GM18499 (cell line): ENCODE data around the gene ITPR2.
"Not testable (repeated sequence)": the region's sequence is repeated elsewhere in the genome, so short reads cannot be mapped to it uniquely, and the experiment has no call there.

Experiments used
- ATAC-seq: cut with Tn5 transposase; IDR thresholded peaks from one replicate; pipeline ENCODE4 v1.9.1; 2021; ENCODE audit warnings: moderate number of reproducible peaks; ENCODE audit not compliant: insufficient read depth, unreplicated experiment

The ITPR2 gene

DNA sequence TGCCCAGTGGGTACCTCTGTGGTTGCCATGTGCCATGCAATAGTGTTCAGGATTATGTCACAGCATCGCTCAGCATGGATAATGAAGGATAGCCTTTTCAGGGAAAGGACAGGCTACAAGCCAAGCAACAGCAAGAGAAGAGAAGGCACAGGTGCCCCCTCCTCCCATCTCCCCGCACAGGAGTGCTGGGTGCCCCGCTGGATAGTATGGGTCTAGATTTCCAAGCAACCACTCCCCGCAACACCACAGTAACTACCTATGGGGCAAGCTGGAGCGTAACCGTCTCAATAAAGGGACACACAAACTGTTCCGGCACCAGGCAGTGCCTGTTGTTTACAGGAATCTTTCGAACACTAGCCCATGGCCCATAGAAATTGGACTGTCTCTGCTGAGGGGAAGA is 222.2 kb downstream of the ITPR2 start:
- ATAC-seq = no peak

DNA sequence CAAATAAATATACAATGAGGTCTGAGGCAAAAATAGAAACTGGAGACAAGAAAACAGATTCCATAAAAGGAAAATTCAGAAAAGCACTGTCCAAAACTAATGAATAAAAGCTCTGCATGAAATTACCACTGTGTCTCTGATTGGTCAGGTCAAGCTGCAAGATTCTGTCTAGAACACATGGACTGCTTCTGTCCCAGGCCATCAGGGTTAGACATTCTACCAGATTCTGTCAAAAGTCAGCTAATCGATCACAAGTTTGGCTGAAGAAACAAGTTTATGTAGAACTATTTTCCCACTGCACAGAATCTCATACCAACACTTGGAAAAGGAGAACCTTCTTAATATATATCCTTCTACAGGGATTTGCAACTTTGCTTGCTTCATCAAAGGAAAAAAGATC is 223.0 kb downstream of the ITPR2 start:
- no peak for ATAC-seq

DNA sequence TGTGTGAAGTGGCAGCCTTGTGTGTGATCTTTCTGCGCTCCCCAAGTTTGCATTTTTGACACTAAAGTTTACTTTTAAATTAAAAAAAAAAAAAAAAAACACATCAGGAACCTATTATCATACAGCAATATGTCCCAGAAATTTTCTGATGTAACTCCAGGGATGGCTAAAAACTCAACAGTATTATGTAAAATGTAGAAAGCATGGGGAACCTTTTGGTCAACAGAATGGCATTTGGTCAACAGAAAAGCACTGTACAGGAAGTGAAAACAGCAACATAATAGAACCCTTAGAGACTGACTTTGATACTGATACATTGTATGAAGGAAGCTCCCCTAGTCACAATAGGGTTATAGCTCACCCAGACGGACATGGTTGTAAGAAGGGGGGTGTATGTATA is 224.3 kb downstream of the ITPR2 start:
- ATAC-seq = no peak

DNA sequence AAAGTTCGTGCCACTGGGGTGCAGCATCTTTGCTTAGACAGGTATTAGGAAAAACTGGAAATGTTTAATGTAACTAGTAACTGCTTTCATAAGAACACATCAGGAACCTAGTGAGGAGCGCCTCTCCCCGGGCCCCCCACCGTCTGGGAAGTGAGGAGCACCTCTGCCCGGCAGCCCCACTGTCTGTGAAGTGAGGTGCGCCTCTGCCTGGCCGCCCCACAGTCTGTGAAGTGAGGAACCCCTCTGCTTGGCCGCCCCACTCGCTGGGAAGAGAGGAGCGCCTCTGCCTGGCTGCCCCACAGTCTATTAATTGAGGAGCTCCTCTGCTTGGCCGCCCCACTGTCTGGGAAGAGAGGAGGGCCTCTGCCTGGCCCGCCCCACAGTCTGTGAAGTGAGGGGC is 224.7 kb downstream of the ITPR2 start:
- ATAC-seq = no peak

DNA sequence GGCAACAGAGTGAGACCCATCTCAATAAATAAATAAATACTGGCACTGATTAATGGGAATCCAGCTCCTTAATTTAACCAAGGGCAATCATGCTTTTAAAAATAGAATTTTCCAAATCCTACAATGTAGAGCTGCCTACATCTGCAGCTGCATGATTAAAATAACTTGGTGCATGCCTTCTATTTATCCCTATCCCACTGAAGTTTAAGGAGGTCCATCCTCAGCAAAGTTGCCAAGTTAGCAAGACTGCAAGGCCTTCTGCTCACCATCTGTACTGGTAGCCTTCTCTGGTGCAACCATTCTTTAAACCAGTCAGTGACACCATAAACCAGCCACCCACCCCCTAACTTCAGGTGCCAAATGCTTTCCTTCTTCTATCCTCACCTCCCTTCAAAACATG is 226.1 kb downstream of the ITPR2 start:
- ATAC-seq = no peak

DNA sequence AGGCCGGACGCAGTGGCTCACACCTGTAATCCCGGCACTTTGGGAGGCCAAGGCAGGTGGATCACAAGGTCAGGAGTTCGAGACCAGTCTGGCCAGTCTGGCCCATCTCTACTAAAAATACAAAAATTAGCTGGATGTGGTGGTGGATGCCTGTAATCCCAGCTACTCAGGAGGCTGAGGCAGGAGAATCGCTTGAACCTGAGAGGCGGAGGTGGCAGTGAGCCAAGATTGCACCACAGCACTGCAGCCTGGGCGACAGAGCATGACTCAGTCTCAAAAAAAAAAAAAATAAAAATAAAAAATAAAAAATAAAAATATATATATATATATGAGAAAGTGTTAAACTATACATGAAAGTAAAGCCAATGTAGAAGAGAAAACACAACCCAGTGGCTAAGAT is 228.2 kb downstream of the ITPR2 start:
- not testable (repeated sequence) for ATAC-seq

DNA sequence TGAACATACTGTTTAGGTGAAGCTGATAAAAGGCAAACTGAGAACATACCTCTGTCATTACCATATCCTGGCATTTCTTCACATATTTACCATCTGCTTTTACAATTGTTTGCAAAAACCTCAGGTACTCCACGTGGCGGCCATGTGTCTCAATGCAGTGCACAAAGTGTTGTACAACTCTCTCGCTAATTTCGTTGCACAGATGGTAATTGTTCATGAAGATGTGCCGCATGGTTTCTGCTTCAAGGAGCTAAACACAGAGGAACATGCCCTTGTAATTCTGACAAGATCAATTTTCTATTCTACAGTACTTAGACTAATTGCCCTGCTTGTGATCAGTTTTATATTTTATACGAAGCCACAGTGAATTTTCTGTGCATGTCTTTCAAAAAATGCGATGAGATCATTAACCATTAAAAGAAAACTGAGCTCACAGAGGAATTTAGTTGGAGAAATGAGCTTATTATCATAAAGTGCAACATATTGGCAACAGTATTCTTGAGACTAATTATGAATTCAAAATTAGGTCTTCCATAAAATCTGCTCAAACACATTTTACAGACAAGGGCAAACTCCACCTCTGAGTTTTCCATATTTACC is 233.8 kb downstream of the ITPR2 start:
- no peak for ATAC-seq

DNA sequence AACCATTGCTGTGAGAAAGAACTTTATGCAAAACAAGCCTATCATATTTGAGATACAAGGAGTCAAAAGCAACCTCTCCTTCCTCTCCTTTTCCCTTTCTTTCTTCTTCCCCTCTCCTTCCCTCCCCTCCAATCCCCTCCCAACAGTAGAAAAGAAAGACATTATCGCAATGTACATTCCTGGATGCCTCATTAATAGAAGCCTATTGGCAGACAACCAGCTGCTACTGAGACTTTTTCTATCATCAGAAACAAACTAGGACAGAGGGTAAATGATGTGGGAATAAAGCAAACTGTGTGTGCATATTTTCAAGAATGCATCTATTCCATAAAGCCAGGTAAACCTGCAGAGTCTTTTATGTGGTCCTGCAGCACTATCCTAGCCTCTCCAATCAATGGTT is 237.2 kb downstream of the ITPR2 start:
- no peak for ATAC-seq

DNA sequence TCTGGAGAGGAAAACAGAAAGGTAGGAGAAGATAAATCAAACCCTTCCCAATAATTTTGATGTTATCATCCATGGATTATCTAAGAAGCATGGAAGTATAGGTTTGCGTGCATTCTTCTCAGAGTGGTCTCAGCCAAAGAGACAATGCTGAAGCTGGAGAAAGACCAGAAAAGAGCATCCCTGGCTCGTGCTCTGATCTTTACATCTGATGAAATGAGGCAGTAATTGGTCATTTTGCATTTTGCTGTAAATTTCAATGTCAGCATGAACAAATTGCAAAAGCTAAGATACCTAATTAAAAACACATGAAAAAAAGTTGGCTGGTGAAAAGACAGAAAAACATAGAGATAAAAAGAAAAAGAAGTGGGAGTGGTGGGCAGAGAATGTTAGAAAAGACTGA is 252.4 kb downstream of the ITPR2 start:
- ATAC-seq = no peak

DNA sequence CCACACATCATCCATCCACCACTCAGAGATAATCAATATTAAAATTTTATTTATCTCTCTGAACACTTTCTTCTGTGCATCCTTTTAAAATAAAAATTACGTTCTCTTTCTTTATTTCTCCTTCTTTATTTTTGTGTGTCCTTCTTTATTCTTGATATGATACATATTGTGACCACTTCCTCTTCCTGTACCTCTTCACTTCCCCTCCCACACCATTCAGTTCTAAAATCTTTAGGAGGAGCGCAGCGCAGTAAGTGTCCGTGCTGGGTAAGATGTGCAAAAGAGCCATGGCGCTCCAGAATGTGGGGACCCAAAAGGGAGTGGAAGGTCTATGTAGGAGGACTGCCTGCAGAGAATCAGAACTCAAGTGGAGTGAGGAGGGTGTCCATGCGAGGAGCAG is 256.7 kb downstream of the ITPR2 start:
- ATAC-seq = no peak

DNA sequence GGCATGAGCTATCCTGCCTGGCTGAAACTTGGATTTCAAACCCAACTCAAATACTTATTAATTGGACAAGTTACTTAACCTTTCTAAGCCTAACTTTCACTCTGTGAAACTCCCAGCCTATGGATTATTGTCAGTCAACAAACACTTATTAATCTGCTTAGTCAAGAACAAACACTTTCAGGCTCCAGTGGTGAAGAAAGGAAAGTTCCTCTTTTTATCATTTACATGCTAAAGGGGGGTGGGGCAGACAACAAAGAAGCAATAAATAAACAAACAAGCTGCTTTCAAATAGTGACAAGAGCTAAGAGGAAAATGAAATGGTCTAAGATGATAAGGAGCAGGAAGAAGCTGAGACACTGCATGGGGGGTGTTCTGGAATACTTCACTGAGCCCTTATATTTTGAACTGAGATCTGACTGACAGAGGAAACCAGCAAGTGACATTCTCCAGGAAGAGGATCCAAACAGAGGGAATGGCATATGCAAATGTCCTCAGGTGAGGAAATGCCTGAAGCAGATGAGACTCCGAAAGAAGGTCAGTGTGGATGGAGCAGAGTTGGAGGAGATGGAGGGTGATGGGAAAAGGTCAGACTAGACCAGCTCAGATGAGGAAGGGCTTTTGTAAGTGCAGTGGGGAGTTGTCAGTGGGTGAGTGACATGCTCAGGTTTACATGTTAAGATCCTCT is 259.6 kb downstream of the ITPR2 start:
- ATAC-seq = no peak

DNA sequence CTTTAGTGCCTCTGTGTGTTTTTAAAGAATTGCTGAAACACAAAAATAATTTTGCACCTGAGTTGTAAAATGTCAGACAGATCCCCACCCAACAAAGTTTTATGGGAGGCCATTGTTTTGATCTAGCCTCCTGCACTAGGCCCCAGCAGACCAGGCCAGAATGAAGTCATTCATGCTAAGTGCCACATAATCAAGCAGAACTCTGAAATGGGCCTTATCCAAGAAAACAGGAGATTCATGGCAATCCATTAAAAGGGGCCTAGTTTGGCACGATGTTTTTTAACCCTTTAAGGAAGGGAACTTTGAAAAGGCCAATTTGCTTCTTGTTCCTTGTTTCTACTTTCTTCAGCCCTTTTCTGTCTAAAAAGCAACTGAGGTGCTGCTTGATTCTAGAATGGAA is 260.9 kb downstream of the ITPR2 start:
- ATAC-seq = no peak

DNA sequence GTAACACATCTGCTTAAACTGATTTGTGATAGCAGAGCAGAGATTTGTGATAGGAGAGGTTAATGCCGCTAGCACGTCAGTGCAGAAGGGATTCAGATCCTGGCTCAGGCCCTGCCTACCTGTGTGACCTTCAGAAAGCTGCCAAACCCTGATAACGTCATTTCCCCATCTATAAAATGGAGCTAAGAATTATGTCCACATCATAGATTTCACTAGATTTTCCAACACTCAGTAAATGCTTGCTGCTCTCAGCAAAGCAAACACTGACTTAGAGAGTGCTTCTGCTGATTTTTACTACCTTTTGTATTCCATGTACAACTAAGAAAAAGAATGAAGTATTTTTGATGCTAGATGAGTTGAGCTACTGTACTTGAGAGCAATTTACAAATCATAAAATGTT is 261.4 kb downstream of the ITPR2 start:
- no peak for ATAC-seq

DNA sequence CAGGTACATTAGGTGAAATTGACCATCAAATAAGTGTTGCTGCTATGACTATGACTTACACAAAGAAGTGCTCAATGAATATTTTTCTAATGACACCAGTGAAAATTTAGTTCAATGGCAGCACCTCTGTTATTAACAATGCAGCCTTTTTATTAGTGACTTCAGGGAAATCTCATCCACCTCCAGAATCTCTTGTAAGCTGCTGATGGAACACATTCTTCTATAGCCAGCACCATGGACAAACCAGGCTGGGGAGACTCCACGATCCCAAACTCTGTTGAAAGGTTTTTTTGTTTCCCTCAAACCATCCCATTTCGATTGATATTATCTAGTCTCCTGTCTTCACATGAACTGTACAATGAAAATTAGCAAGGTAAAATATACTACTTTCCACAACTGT is 265.9 kb downstream of the ITPR2 start:
- ATAC-seq = no peak

DNA sequence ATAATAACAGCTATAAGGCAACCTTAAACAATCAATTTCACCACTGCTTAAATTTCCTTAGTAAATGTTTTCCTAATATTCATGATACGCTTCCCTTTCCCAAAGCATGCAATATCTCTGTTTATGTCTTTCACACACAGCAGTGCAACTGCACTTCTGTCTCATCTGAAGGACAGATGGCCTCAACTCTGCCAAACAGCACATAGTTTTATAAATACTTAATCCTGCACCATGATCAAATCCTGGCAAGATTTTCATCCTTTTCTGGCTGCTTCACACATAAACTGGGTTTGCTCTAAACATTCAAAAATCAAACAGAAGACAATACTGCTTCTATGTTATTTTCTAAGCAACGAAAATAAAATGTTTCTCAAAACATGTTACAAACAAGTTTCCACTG is 266.3 kb downstream of the ITPR2 start:
- ATAC-seq = no peak

DNA sequence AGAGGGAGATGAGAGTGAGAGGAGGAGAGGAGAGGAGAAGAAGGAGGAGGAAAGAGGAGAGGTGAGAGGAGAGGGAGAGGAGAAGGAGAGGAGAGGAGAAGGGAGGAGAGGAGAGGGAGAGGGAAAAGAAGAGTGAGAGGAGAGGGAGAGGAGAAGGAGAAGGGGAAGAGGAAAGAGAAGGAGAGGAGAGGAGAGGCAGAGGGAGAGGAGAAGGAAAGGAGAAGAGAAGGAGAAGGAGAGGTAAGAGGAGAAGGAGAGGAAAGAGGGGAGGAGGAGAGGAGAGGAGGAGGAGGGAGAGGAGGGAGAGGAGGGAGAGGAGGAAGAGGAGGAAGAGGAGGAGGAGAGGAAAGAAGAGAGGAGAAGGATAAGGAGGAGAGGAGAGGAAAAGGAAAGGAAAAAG is 266.8 kb downstream of the ITPR2 start:
- ATAC-seq = no peak

DNA sequence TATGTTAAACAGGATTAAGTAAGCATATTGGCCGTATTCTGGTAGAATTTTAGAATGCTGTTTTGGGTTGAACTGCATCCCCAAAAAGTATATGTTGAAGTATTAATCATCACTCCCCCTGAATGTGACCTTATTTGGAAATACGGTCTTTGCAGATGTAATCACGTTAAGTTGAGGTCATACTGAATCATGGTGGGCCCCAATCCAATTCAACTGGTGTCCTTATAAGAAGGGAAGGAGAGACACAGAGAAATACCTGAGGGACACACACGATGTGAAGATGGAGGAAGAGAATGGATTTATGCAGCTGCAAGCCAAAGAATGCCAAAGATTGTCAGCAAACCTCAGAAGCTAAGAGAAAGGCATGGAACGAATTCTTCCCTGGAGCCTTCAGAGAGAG is 268.6 kb downstream of the ITPR2 start:
- no peak for ATAC-seq

DNA sequence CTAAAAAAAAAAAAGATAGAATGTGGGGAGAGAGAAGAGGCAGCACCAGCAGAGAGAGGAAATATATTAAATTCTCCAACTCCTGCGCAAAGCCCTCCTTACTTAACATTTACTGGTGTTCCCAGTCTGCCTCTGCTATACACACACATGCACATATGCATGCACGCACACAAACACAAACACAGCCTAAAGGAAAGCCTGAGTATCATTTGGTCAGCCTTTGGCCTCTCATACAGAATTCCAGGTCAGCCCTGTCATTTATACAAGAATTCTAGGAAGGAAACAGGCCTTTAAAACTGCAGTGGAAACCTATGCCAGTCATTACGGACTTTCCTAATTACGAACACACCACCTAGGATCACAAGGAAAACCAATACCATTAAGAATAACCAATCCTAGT is 269.4 kb downstream of the ITPR2 start:
- no peak for ATAC-seq

DNA sequence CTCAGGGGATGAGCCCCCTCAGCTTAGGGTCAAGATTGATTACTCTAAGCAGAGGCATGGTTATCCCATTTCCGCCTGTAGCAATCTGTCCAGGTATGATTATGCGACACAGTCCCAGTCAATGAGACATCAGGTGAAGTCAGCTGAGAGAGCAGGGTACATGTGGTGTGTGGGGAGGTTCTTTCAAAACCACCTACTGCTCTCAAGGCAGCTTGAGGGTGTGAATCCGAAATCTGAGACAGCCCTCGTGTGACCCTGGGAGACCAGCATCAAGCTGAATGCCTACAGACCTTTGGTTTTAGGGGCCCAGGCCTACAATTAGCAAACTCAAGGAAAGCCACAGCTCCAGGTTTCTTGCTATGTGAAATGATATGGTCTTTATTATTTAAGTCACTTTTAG is 275.7 kb downstream of the ITPR2 start:
- ATAC-seq = no peak

DNA sequence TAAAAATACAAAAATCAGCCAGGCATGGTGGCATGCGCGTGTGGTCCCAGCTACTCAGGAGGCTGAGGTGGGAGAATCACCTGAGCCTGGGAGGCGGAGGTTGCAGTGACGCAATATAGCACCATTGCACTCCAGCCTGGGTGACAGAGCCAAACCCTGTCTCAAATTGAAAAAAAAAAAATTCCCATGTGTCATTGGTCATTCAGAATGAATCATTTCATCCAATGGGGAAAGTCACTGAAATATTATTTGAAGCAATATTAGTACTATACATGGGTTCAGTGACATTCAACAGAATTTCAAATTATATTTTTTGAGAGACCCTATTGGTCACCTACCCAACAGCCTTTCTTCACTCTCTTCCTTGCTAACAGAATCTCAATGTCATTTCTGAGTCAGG is 276.1 kb downstream of the ITPR2 start:
- ATAC-seq = no peak

DNA sequence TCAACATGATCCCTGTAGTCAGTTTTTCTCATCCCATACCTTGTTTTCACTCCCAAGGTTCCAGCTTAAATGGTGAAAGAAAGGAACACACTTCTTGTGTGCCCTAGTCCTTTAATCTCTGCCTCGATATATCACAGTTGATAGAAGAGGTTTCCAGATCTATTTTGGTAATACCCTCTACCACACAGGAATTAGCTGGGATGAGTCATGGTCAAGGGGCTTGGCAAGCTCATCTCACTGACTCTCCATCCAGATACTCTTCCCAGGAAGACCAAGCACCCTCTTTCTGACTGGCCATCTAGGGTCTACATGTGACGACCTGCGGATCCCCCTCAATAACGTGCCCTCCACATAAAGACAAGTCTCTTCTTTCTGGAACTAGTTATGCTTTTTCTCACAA is 277.9 kb downstream of the ITPR2 start:
- no peak for ATAC-seq

DNA sequence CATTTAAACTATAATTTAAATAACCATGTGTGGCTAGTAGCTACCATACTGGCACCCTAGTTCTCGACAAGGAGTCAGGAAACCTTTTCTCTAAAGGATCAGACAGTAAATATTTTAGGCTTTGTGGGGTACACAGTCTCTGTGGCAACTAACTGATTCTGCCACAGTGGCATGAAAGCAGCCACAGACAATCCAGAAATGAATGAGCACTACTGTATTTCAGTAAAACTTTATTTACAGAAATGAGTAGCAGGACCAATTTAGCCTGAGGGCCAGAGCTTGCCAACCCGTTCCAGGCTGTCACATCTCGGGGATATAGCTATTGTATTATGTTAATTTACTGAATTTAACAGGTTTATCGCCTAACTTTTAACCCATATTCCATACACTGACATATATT is 278.7 kb downstream of the ITPR2 start:
- ATAC-seq = no peak

DNA sequence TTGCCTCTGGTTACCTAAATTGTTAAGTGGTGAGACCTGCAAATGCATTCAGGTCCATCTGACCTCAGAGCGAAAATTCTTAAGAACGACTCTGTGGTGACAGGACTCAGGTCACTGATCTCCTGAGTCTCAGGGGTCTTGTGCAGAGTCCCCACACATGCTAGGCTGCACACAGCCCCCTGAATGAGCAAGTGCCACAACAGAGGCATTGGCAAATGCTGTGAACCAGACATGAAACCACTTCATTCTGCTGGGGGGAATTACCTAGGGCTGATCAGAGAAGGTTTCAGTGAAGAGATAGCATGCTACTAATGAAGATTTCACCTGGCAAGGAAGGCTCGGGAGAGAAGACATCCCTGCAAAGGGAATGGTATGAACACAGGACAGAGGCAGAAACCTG is 281.6 kb downstream of the ITPR2 start:
- ATAC-seq = no peak
